Panc1 (cell line): Measurements from ENCODE around the gene FBXW7.

ENCODE experiments used
- POLR2AphosphoS5 ChIP-seq: IDR thresholded peaks from 2 replicates; pipeline ENCODE4 v1.6.1; 2012; ENCODE audit warnings: mild to moderate bottlenecking, low read depth, low read length, moderate library complexity
- TF ChIP-seq, protein P1 (sequence below): fragments of 450-650 bp; IDR thresholded peaks from 2 replicates; pipeline ENCODE4 v1.5.1; 2017; ENCODE audit warnings: mild to moderate bottlenecking
- TF ChIP-seq, protein P2 (sequence below), 2 experiments: IDR thresholded peaks; 2 replicates each; pipeline ENCODE4 v1.6.1; 2011 to 2012; ENCODE audit warnings: low read depth in 2 of 2, control low read depth in 1 of 2, low read length in 1 of 2, mild to moderate bottlenecking in 1 of 2, moderate library complexity in 1 of 2; ENCODE audit not compliant: insufficient read depth in 1 of 2

DNA sequence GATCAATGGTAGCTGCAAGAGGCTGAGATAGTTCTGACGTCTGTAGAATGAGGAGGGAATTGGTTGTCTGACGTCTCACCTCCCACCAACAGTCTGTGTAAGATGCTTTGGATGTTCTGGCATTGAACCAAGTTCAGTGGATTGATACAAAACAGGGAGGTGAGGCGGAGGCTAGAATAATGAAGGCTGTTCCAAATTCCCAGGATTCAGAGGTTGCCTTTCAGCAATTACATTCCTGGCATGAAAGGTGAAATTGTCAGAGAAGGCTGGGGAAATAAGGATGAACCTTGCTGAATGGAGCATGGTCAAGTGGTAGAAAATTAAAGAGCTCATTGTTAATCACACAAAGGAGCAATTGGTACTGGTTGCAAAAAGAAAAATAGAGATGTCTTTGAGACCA, 241.6 kb downstream of the FBXW7 start:
- TF ChIP-seq, protein P1, sequence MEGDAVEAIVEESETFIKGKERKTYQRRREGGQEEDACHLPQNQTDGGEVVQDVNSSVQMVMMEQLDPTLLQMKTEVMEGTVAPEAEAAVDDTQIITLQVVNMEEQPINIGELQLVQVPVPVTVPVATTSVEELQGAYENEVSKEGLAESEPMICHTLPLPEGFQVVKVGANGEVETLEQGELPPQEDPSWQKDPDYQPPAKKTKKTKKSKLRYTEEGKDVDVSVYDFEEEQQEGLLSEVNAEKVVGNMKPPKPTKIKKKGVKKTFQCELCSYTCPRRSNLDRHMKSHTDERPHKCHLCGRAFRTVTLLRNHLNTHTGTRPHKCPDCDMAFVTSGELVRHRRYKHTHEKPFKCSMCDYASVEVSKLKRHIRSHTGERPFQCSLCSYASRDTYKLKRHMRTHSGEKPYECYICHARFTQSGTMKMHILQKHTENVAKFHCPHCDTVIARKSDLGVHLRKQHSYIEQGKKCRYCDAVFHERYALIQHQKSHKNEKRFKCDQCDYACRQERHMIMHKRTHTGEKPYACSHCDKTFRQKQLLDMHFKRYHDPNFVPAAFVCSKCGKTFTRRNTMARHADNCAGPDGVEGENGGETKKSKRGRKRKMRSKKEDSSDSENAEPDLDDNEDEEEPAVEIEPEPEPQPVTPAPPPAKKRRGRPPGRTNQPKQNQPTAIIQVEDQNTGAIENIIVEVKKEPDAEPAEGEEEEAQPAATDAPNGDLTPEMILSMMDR: no peak
- no peak for TF ChIP-seq POLR2AphosphoS5
- TF ChIP-seq, protein P2, sequence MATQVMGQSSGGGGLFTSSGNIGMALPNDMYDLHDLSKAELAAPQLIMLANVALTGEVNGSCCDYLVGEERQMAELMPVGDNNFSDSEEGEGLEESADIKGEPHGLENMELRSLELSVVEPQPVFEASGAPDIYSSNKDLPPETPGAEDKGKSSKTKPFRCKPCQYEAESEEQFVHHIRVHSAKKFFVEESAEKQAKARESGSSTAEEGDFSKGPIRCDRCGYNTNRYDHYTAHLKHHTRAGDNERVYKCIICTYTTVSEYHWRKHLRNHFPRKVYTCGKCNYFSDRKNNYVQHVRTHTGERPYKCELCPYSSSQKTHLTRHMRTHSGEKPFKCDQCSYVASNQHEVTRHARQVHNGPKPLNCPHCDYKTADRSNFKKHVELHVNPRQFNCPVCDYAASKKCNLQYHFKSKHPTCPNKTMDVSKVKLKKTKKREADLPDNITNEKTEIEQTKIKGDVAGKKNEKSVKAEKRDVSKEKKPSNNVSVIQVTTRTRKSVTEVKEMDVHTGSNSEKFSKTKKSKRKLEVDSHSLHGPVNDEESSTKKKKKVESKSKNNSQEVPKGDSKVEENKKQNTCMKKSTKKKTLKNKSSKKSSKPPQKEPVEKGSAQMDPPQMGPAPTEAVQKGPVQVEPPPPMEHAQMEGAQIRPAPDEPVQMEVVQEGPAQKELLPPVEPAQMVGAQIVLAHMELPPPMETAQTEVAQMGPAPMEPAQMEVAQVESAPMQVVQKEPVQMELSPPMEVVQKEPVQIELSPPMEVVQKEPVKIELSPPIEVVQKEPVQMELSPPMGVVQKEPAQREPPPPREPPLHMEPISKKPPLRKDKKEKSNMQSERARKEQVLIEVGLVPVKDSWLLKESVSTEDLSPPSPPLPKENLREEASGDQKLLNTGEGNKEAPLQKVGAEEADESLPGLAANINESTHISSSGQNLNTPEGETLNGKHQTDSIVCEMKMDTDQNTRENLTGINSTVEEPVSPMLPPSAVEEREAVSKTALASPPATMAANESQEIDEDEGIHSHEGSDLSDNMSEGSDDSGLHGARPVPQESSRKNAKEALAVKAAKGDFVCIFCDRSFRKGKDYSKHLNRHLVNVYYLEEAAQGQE (IDR thresholded peaks at IDR 0.05; ENCODE audit: insufficient read depth in 1 of 2, low read depth in 2 of 2, low read length in 1 of 2): no peak
